ENCODE data around the gene CSHL1. TPM values are rescaled to one million over a fixed set of nuclear protein-coding genes. Genes with fewer than 3 reads are reported as not detected.

CSHL1 gene
- total RNA-seq, 4 donors from 2014 or later: not detected

- no peaks in the 10 kb centered on the region for H3K36me3 ChIP-seq
- peaks cover 0 to 22% (median 3%) of the 10 kb centered on the region in 4 donors for H3K4me1 ChIP-seq
- no peak for DNase-seq (ENCODE audit: low spot score in 2 of 2)
- no peaks in the 10 kb centered on the region for H3K27me3 ChIP-seq
- TF ChIP-seq, protein P1, sequence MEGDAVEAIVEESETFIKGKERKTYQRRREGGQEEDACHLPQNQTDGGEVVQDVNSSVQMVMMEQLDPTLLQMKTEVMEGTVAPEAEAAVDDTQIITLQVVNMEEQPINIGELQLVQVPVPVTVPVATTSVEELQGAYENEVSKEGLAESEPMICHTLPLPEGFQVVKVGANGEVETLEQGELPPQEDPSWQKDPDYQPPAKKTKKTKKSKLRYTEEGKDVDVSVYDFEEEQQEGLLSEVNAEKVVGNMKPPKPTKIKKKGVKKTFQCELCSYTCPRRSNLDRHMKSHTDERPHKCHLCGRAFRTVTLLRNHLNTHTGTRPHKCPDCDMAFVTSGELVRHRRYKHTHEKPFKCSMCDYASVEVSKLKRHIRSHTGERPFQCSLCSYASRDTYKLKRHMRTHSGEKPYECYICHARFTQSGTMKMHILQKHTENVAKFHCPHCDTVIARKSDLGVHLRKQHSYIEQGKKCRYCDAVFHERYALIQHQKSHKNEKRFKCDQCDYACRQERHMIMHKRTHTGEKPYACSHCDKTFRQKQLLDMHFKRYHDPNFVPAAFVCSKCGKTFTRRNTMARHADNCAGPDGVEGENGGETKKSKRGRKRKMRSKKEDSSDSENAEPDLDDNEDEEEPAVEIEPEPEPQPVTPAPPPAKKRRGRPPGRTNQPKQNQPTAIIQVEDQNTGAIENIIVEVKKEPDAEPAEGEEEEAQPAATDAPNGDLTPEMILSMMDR (IDR thresholded peaks at IDR 0.05): no peak
- TF ChIP-seq EP300 (IDR thresholded peaks at IDR 0.05) (no peak), POLR2A (IDR thresholded peaks at IDR 0.05) (no peak)
- H3K9me3 ChIP-seq: no peaks in the 10 kb centered on the region
- no peak overlapping the region for H3K4me3 ChIP-seq
- WGBS, 2 donors: 71 to 74% methylated on average over 8 of the region's 8 CpGs
- no peak overlapping the region for H3K27ac ChIP-seq
Measured at GRCh38 chr17:63933598-63933997, 22.5 kb upstream of the CSHL1 start.

DNA sequence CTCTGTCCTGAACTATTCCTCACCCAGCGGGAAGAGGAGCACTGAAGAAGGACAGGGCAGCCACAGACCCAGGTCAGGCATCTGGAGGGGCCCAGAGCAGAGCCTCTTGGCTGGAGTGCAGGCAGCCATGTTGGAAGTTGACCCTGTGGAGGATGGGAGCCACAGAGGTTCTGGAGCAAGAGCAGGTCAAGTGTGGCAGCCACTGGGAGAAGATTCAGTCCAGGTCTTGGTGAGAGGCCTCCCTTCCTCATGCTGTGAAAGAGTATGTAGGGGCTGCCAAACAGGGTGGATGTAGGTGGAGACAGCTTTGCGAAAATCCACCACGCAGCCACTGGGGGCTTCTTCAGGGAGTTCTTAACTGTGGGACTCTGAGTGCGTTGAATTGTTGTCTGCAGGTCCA is 21.7 kb upstream of the CSHL1 start:
- Histone ChIP-seq H3K4me1 (peaks cover 0 to 22% (median 3%) of the 10 kb centered on the region in 4 donors), H3K27ac (no peak overlapping the region), H3K4me3 (peak overlapping the region in 1 of 4 donors; percentile 42), H3K36me3 (no peaks in the 10 kb centered on the region), H3K9me3 (no peaks in the 10 kb centered on the region), H3K27me3 (no peaks in the 10 kb centered on the region)
- WGBS, 2 donors: 91% methylated on average over 4 of the region's 4 CpGs
- DNase-seq (ENCODE audit: low spot score in 2 of 2): no peak
- TF ChIP-seq POLR2A (IDR thresholded peaks at IDR 0.05) (no peak), EP300 (IDR thresholded peaks at IDR 0.05) (no peak)
- TF ChIP-seq, protein P1 (IDR thresholded peaks at IDR 0.05): no peak

GRCh38 chr17:63931981-63932561 is 21.0 kb upstream of the CSHL1 start, which contains the start of gene CD79B:
CD79B (minus strand) TSS chr17:63932331; CDS start chr17:63932261, 70 bp downstream.
- peak within 1 kb of the TSS in 1 of 4 donors; percentile 42 for H3K4me3 ChIP-seq
- H3K36me3 ChIP-seq: no peaks in the 10 kb centered on the region
- no peaks in the 10 kb centered on the region for H3K27me3 ChIP-seq
- no peaks in the 10 kb centered on the region for H3K9me3 ChIP-seq
- no peak for DNase-seq (ENCODE audit: low spot score in 2 of 2)
- TF ChIP-seq, protein P1 (IDR thresholded peaks at IDR 0.05): no peak
- TF ChIP-seq POLR2A (IDR thresholded peaks at IDR 0.05): no peak
- no peak for TF ChIP-seq EP300 (IDR thresholded peaks at IDR 0.05)
- peak within 1 kb of the TSS in 2 of 4 donors; percentile 48 to 52 for H3K27ac ChIP-seq
- 57 to 67% methylated on average over 8 to 10 of the region's 19 CpGs for WGBS, 2 donors
- peaks cover 0 to 22% (median 3%) of the 10 kb centered on the region in 4 donors for H3K4me1 ChIP-seq

DNA sequence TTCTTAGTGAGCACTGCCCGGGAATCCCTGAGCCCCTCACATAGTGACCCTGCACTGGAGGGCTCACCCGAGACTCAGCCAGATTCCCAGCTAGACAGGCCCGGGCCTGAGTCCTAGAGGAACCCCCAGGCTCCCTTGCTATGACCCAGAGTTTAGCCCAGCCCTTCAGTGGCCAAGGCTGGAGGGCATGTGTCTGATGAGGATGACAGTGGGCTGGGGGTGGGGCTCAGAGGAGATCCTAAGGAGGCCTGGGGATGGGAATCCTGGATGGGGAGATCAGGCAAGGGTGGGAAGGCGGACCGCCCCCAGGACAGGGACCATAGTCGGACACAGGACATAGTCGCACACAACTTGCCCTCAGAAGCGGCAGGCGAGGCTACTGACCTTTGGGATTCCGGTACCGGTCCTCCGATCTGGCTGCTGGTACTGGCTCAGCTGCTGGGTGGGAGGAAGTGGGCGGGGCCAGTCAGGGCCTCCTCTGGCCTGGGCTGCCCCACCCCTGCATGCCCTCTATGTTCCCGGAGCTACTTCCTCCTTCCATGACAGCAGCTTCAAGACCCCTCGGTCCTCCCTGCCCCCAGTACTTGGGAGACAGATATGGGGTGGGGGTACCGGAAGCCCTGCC is 20.0 kb upstream of the CSHL1 start:
- DNase-seq (ENCODE audit: low spot score in 2 of 2): peak; percentile 31 to 50
- H3K36me3 ChIP-seq: no peaks in the 10 kb centered on the region
- peak overlapping the region in 2 of 4 donors; percentile 48 to 52 for H3K27ac ChIP-seq
- H3K4me3 ChIP-seq: peak overlapping the region in 1 of 4 donors; percentile 42
- TF ChIP-seq, protein P1 (IDR thresholded peaks at IDR 0.05): no peak
- no peak for TF ChIP-seq EP300 (IDR thresholded peaks at IDR 0.05)
- no peak for TF ChIP-seq POLR2A (IDR thresholded peaks at IDR 0.05)
- no peaks in the 10 kb centered on the region for H3K27me3 ChIP-seq
- peaks cover 0 to 22% (median 3%) of the 10 kb centered on the region in 4 donors for H3K4me1 ChIP-seq
- WGBS, 2 donors: 45 to 77% methylated on average over 8 to 16 of the region's 16 CpGs
- H3K9me3 ChIP-seq: no peaks in the 10 kb centered on the region
